ENCODE results near the gene NTN3.
A peak's percentile ranks its signal among the peaks of the same experiment; 100 is the strongest.

Gene NTN3

GRCh38 chr16:2466667-2467527 is 4.2 kb upstream of the NTN3 start:
- DNase-seq (ENCODE audit: low spot score) = no peak

- DNase-seq (ENCODE audit: low spot score) = no peak
Measured at GRCh38 chr16:2467528-2468232, 3.4 kb upstream of the NTN3 start.

- no peak for DNase-seq (ENCODE audit: low spot score)
Measured at GRCh38 chr16:2468233-2468724, 2.8 kb upstream of the NTN3 start.

- no peak for DNase-seq (ENCODE audit: low spot score)
Measured at GRCh38 chr16:2468725-2469398, 2.2 kb upstream of the NTN3 start.

- DNase-seq (ENCODE audit: low spot score) = no peak
Measured at GRCh38 chr16:2469399-2470233, 1.5 kb upstream of the NTN3 start.

GRCh38 chr16:2470234-2470601 is 879 bp upstream of the NTN3 start:
- no peak for DNase-seq (ENCODE audit: low spot score)

GRCh38 chr16:2470603-2471015 is 488 bp upstream of the NTN3 start:
- no peak for DNase-seq (ENCODE audit: low spot score)

GRCh38 chr16:2471653-2472487 is 773 bp downstream of the NTN3 start:
- DNase-seq (ENCODE audit: low spot score) = no peak

- no peak for DNase-seq (ENCODE audit: low spot score)
Measured at GRCh38 chr16:2472488-2472864, 1.4 kb downstream of the NTN3 start.

GRCh38 chr16:2472885-2473445 is 1.9 kb downstream of the NTN3 start:
- no peak for DNase-seq (ENCODE audit: low spot score)

GRCh38 chr16:2473446-2473926 is 2.4 kb downstream of the NTN3 start:
- DNase-seq (ENCODE audit: low spot score) = no peak

GRCh38 chr16:2473999-2474876 is 3.1 kb downstream of the NTN3 start:
- no peak for DNase-seq (ENCODE audit: low spot score)

GRCh38 chr16:2474877-2475412 is 3.8 kb downstream of the NTN3 start, which contains the start of gene TBC1D24:
Gene TBC1D24 (plus strand): TSS chr16:2475127. CDS start chr16:2496149, 21,022 bp downstream.
- DNase-seq (ENCODE audit: low spot score) = peak; percentile 75

- no peak for DNase-seq (ENCODE audit: low spot score)
Measured at GRCh38 chr16:2475413-2476344, 4.6 kb downstream of the NTN3 start.

GRCh38 chr16:2476345-2476720 is 5.2 kb downstream of the NTN3 start:
- DNase-seq (ENCODE audit: low spot score) = no peak

GRCh38 chr16:2476741-2477140 is 5.6 kb downstream of the NTN3 start:
- DNase-seq (ENCODE audit: low spot score) = no peak

GRCh38 chr16:2477327-2477726 is 6.2 kb downstream of the NTN3 start:
- no peak for DNase-seq (ENCODE audit: low spot score)

GRCh38 chr16:2478279-2478678 is 7.2 kb downstream of the NTN3 start:
- DNase-seq (ENCODE audit: low spot score) = no peak
